ENCODE data around the gene WIPF2.

The WIPF2 gene

GRCh38 chr17:40313668-40314583 lies 94.8 kb downstream of the WIPF2 start:
- H3K36me3 Mint-ChIP-seq (ENCODE audit: low read depth), result peaks cover 1% of the 10 kb centered on the region
- no peaks in the 10 kb centered on the region for H3K9me3 Mint-ChIP-seq
- H3K4me1 Mint-ChIP-seq (ENCODE audit: low read depth), result peaks cover 50% of the 10 kb centered on the region
- DNase-seq (ENCODE audit: low spot score), result no peak
- H3K4me3 Mint-ChIP-seq, result no peak overlapping the region
- H3K27ac Mint-ChIP-seq, result no peak overlapping the region
- no peaks in the 10 kb centered on the region for H3K27me3 Mint-ChIP-seq (ENCODE audit: low read depth)

- peaks cover 53% of the 10 kb centered on the region for H3K4me1 Mint-ChIP-seq (ENCODE audit: low read depth)
- peak; percentile 68 for DNase-seq (ENCODE audit: low spot score)
- no peaks in the 10 kb centered on the region for H3K27me3 Mint-ChIP-seq (ENCODE audit: low read depth)
Measured at GRCh38 chr17:40314584-40314956, 95.5 kb downstream of the WIPF2 start.

DNA sequence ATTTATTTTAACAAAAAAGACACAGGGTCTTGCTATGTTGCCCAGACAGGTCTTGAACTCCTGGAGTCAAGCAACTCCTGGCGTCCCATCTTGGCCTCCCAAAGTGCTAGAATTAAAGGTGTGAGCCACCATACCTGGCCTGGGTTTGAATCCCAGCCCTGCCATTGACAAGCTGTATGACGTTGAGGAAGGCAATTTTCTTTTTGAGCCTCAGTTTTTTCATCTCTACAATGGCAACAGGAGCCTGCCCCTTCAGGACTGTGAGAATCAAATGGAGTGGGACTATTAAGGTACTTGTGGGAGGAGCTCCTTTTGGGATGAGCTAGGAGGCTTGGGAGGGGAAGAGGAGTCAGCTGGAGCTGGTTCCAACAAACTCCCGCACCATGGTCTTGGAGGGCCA lies 96.1 kb downstream of the WIPF2 start:
- H3K4me1 Mint-ChIP-seq (ENCODE audit: low read depth), result peaks cover 53% of the 10 kb centered on the region
- H3K4me3 Mint-ChIP-seq, result no peak overlapping the region
- H3K27me3 Mint-ChIP-seq (ENCODE audit: low read depth), result no peaks in the 10 kb centered on the region
- H3K36me3 Mint-ChIP-seq (ENCODE audit: low read depth), result peaks cover 5% of the 10 kb centered on the region
- H3K27ac Mint-ChIP-seq, result no peak overlapping the region
- no peaks in the 10 kb centered on the region for H3K9me3 Mint-ChIP-seq
- DNase-seq (ENCODE audit: low spot score), result no peak

More at GRCh38 chr17:40314584-40314956, 95.5 kb downstream of the WIPF2 start:
- no peak overlapping the region for H3K4me3 Mint-ChIP-seq
- H3K27ac Mint-ChIP-seq, result peak overlapping the region; percentile 72
- no peaks in the 10 kb centered on the region for H3K9me3 Mint-ChIP-seq
- peaks cover 1% of the 10 kb centered on the region for H3K36me3 Mint-ChIP-seq (ENCODE audit: low read depth)

- Mint-ChIP-seq H3K4me1 (ENCODE audit: low read depth) (peaks cover 55% of the 10 kb centered on the region), H3K9me3 (no peaks in the 10 kb centered on the region), H3K27me3 (ENCODE audit: low read depth) (no peaks in the 10 kb centered on the region), H3K4me3 (peak overlapping the region; percentile 34), H3K36me3 (ENCODE audit: low read depth) (peaks cover 11% of the 10 kb centered on the region), H3K27ac (peak overlapping the region; percentile 69)
- DNase-seq (ENCODE audit: low spot score), result no peak
Measured at GRCh38 chr17:40315678-40316570, 96.8 kb downstream of the WIPF2 start.

DNA sequence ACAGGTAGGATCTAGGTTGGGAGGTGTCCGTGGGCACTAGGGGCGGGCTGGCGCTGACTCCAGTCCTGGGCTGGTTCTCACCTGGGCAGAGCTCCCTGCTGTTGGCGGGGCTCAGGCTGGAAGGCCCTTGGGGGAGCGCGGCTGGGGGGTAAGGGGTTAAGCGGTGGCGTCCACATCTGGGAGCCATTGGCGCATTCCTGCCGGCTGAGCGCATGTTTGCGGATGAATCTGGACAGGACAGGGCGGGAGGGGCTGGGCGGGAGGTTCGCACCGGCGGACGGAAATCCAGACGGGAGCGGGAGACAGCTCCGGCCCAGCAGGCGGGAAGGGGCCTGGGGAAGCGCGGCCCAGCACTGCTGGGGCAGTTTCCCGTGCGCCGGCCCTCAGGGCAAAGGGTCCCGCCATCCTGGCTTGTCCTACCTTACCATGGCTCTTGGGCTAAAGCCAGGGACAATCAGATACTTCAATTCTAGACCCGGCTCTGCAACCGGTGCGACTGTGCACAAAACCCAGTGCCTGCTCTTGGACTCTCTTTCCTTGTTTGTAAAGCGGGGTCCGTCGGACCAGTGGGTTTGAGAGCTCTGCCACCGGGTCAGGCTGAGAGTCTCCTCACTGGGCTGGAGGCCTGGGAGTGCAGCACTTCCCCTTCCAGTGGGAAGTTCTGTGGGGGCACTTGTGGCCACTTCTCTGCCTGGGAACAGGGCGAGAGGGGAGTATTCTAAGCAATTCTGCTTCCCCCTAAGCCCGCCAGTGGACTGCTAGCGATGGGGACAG lies 97.7 kb downstream of the WIPF2 start:
- H3K4me1 Mint-ChIP-seq (ENCODE audit: low read depth), result peaks cover 54% of the 10 kb centered on the region
- H3K27me3 Mint-ChIP-seq (ENCODE audit: low read depth), result no peaks in the 10 kb centered on the region
- H3K27ac Mint-ChIP-seq, result no peak overlapping the region
- H3K4me3 Mint-ChIP-seq, result peak overlapping the region; percentile 96
- peaks cover 17% of the 10 kb centered on the region for H3K36me3 Mint-ChIP-seq (ENCODE audit: low read depth)
- DNase-seq (ENCODE audit: low spot score), result no peak
- no peaks in the 10 kb centered on the region for H3K9me3 Mint-ChIP-seq

DNA sequence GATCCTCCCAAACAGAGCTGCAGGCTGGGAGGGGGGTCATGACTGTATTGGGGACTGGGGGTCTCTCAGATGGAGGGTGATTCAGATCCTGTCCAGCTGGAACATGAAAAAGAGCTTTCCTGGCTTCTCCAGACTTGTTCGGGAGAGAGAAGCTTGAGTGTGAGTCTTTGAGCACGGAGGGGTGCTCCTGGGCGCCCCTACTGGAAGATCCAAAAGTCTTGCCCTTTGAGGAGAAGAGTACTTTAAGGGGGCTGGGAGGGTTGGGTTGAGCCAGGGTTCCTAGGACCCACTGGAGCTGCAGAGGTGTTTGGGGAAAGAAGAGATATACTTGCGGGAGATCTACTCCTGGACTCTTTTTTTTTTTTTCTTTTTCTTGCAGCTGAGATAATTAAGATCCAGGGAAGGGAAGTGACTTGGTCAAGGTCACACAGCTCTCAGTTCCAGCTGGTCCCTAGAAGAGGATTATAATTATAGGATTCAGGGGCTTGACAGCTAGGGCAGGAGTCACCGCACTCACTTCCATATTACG lies 98.3 kb downstream of the WIPF2 start:
- peaks cover under 1% of the 10 kb centered on the region for H3K27me3 Mint-ChIP-seq (ENCODE audit: low read depth)
- peaks cover 23% of the 10 kb centered on the region for H3K36me3 Mint-ChIP-seq (ENCODE audit: low read depth)
- peak overlapping the region; percentile 84 for H3K27ac Mint-ChIP-seq
- DNase-seq (ENCODE audit: low spot score), result no peak
- H3K9me3 Mint-ChIP-seq, result no peaks in the 10 kb centered on the region
- H3K4me3 Mint-ChIP-seq, result peak overlapping the region; percentile 96
- H3K4me1 Mint-ChIP-seq (ENCODE audit: low read depth), result peaks cover 52% of the 10 kb centered on the region

GRCh38 chr17:40317880-40318829 lies 99.1 kb downstream of the WIPF2 start:
- no peaks in the 10 kb centered on the region for H3K9me3 Mint-ChIP-seq
- H3K27me3 Mint-ChIP-seq (ENCODE audit: low read depth), result peaks cover 2% of the 10 kb centered on the region
- H3K36me3 Mint-ChIP-seq (ENCODE audit: low read depth), result peaks cover 23% of the 10 kb centered on the region
- peak; percentile 92 for DNase-seq (ENCODE audit: low spot score)
- H3K4me3 Mint-ChIP-seq, result peak overlapping the region; percentile 96
- H3K27ac Mint-ChIP-seq, result peak overlapping the region; percentile 96
- H3K4me1 Mint-ChIP-seq (ENCODE audit: low read depth), result peaks cover 57% of the 10 kb centered on the region

GRCh38 chr17:40318830-40319391 lies 99.8 kb downstream of the WIPF2 start:
- Mint-ChIP-seq H3K27ac (peak overlapping the region; percentile 96), H3K36me3 (ENCODE audit: low read depth) (peaks cover 23% of the 10 kb centered on the region), H3K27me3 (ENCODE audit: low read depth) (peaks cover 2% of the 10 kb centered on the region), H3K4me3 (peak overlapping the region; percentile 96), H3K9me3 (no peaks in the 10 kb centered on the region), H3K4me1 (ENCODE audit: low read depth) (peaks cover 62% of the 10 kb centered on the region)
- DNase-seq (ENCODE audit: low spot score), result no peak

- H3K36me3 Mint-ChIP-seq (ENCODE audit: low read depth), result peaks cover 26% of the 10 kb centered on the region
- peak overlapping the region; percentile 96 for H3K4me3 Mint-ChIP-seq
- H3K9me3 Mint-ChIP-seq, result no peaks in the 10 kb centered on the region
- H3K4me1 Mint-ChIP-seq (ENCODE audit: low read depth), result peaks cover 68% of the 10 kb centered on the region
- peaks cover 2% of the 10 kb centered on the region for H3K27me3 Mint-ChIP-seq (ENCODE audit: low read depth)
- peak; percentile 52 for DNase-seq (ENCODE audit: low spot score)
- H3K27ac Mint-ChIP-seq, result peak overlapping the region; percentile 96
Measured at GRCh38 chr17:40319651-40320540, 100.8 kb downstream of the WIPF2 start.

- DNase-seq (ENCODE audit: low spot score), result no peak
- peaks cover 26% of the 10 kb centered on the region for H3K36me3 Mint-ChIP-seq (ENCODE audit: low read depth)
Measured at GRCh38 chr17:40320756-40321523, 101.8 kb downstream of the WIPF2 start.

GRCh38 chr17:40321524-40321929 lies 102.4 kb downstream of the WIPF2 start:
- Mint-ChIP-seq H3K9me3 (no peaks in the 10 kb centered on the region), H3K4me3 (peak overlapping the region; percentile 96), H3K27ac (peak overlapping the region; percentile 96), H3K36me3 (ENCODE audit: low read depth) (peaks cover 28% of the 10 kb centered on the region), H3K4me1 (ENCODE audit: low read depth) (peaks cover 68% of the 10 kb centered on the region), H3K27me3 (ENCODE audit: low read depth) (peaks cover 2% of the 10 kb centered on the region)
- no peak for DNase-seq (ENCODE audit: low spot score)

More at GRCh38 chr17:40320756-40321523, 101.8 kb downstream of the WIPF2 start:
- Mint-ChIP-seq H3K4me3 (peak overlapping the region; percentile 96), H3K27me3 (ENCODE audit: low read depth) (peaks cover 2% of the 10 kb centered on the region), H3K9me3 (no peaks in the 10 kb centered on the region), H3K4me1 (ENCODE audit: low read depth) (peaks cover 67% of the 10 kb centered on the region), H3K27ac (peak overlapping the region; percentile 96)
